HuH-7 (cell line): ENCODE data around the gene IL1RAP.
"Not testable (repeated sequence)": the region's sequence is repeated elsewhere in the genome, so short reads cannot be mapped to it uniquely, and the experiment has no call there.

ENCODE experiments used
- DNase-seq: peaks from one replicate; pipeline ENCODE4 v3.0.0; 2011; ENCODE audit warnings: low spot score

The IL1RAP gene

DNA sequence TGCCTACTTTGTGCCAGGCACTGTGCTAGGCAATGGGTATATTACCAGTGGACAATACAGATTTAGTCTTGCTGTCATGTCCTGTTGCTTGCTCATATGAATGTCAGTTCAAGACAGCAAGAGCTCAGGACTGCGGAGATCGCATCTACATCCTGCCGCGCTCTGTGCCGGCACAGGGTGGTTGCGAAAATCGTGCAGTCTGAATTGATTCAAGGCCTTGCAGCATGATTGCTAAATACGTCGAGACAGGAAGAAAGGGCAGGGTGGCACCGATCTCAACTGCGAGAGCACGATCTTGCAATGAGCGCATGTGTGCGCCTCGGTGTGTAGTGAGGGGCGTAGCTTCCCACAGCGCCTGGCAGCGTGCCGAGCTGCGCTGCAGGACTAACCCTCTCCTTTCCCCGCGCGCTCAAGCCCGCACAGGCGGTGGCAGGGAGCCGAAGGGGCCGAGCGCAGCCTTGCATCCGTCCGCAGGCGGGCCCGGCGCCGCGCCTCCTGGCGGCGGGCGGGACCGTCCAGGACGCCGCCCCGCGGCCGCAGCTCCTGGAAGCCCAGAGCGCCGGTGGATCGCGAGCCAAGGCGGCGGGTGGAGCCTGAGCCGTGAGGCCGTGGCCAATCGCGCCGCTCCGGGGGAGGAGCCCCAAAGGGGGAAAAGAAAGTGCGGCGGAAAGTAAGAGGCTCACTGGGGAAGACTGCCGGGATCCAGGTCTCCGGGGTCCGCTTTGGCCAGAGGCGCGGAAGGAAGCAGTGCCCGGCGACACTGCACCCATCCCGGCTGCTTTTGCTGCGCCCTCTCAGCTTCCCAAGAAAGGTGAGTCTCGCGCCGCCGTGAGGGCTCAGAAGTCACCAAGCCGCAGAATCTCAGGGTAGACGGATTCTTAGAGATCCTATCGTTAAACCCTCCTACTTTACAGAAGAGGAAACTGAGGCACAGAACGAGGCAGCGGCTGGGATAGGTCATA, at the start of gene IL1RAP:
Gene IL1RAP (plus strand): TSS at position 677 of the 962 bp plus-strand sequence. CDS start 50,205 bp downstream, outside the sequence.
- peak; percentile 85 for DNase-seq

DNA sequence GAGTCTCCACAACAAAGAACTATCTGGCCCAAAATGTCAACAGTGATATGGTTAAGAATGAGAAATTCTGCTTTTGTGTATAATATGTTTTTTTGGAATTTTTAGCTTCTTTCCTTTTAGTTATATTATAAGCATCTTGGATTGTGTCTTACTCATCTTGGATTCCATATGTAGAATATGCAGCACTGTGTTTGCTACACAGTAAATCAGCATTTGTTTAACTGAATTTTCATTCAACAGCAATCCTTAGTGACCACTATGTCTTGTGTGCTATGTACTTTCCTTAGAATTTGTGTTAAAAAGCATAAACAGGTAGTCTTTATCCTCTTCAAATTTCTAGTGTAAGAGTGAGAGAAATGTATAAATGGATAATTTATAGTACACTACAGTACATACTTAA, 46.0 kb upstream of the IL1RAP start:
- DNase-seq, result no peak

- not testable (repeated sequence) for DNase-seq
Measured at GRCh38 chr3:190473261-190473660, 40.6 kb upstream of the IL1RAP start.

- DNase-seq, result no peak
Measured at GRCh38 chr3:190481779-190482178, 32.1 kb upstream of the IL1RAP start.

DNA sequence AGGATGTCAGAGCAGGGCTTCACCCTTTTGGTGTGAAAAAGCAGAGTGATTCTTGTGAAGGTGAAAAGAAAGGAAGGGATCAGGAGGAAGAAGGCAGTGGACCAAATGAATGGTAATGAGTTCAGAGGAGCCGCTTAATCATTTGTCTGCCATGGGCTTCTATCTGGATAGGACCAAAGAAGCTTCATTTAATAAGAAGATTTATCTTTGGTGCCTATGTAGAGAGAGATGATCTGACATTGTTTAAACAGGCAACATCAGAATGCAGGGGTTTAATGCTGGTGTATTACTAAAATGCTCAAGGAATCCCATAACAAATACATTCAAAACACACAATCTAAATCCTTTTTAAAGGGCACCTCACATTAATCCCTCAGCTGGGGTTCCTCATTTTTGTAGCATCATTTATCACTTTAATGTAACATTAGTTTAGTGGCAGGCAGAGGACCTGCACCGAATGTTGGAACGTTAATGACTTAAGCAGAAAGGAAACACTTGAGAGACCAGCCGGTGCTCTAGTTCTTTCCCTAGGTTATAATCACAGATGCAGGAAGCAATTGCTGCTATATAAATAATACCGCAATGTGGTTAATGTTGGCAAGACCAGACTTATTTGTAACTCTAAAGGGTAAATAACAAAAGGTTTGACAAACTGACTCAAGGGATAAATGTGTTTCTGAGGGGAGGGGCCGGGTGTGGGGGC, 27.9 kb upstream of the IL1RAP start:
- no peak for DNase-seq

DNA sequence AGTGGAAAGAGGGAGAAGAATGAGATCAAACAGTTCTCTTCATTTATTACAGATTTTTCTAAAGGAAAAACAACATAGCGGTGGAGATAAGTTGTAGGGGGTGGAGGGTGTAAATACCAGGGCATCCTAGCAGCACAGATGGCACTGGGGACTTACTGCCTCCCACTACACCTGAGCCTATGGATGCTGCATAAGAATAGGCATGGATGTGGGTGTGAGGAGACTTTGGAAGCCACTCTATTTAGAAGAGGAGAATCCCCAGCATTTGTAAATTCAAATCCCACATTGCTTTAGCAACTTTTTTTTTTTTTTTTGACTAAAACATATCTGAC, 27.4 kb upstream of the IL1RAP start:
- no peak for DNase-seq

DNA sequence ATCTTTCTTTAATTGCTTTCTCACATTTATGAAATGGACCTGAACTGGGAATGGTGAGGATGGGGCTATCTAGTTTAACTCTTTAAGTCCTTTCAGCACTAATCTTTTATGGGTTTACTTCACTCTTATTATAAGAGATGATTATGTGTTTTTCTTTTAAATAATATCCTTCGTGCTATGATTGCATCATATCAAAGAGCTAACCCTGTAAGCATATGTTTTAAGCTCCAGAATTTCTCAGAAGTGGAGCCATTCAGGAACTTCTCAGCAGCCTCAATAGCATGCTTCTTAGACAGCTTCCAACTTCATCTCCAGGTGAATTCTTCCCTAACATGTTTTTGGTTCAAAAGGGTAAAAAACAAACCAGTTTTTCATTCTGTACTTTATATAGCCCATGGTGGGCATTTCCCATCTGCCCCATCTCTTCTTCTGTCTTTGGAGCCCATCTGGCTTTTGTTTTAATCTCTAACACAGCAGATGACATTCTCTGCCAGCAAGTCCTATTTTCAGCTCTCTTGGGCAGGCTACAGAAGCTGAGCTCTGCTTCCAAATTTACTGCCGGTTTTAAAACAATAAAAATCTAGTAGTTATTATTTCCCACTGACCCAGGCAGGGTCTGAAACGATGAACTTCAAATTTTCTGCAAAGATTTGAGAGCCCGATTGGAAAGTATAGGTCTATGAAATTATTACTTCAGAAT, 26.8 kb upstream of the IL1RAP start:
- no peak for DNase-seq

DNA sequence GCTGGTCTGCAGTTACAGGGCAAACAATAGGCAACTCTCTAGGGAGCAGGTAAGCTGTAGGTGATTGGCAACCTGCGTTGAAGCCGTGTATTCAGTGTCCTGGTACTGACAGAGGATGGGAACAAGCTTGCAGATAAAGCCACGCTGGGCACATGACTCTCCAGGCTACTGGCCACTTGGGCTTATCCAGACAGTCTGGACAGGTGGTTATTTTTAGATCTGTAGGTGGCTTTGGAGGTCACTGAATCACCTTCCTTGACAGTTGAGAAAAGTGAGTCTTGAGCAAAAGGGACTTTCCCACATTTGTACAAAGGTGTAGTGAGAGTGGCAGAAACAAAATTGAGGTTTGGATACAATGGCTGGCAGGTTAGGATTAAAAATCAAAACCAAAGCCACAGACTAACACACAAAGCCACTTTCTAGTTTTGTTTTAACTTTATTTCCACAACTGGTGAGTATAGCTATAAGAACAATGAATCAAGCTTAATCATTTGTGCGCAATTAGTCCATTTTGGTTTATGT, 22.3 kb upstream of the IL1RAP start:
- no peak for DNase-seq

GRCh38 chr3:190492129-190492528, 21.8 kb upstream of the IL1RAP start:
- DNase-seq, result no peak

DNA sequence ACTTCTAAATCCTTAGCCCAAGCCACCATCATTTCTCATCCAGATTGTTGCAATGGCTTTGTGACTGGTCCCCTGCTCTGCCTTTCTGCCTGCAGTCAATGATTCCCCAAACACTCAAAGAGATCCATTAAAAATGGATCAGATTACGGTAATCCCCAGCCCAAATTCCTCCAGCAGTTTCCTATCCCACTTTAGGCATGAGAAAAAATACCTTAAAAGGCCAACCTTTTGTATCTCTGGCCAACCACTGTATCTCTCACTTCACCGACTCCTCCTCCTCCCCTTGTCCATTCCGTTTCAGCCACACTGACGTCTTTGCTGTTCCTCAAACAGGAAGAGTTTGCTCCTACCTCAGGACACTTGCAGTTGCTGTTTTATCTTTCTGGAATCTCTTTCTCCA, 20.9 kb upstream of the IL1RAP start:
- no peak for DNase-seq

DNA sequence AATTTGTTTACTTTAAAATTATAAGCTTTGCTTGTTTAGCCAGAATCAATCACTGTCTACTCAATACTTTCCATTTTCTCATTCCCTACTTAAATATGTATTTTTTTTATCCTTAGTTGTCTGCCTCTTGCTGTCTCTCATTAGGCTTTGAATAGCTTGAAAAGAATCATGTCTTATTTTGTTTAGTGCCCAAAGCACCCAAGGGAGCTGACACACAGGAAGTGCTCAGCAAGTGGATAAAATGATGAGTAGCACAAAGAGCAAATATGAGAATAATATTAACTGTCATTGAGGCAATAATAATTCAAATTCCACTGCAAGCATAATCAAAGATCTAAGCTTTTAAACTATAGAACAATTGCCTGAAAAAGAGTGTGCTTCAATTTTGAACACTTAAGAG, 19.0 kb upstream of the IL1RAP start:
- no peak for DNase-seq

DNA sequence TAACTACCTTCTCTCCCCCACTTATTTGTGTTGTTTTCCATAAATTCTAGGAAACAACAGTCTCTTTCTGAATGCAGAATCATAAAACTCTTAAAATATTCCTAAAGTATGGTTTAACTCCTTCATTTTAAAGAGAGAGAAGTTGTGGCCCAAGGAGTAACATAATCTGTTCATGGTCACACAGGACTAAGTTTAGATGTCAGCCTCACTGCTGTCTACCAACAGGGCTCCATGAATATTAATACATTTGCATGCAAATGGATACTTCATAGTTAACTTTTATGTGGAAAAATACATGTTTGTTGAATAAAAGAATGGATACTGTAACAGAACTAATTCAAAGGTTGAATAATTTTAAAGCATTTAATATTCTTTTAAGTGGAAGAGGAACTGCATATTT, 18.5 kb upstream of the IL1RAP start:
- no peak for DNase-seq

- no peak for DNase-seq
Measured at GRCh38 chr3:190495796-190496195, 18.1 kb upstream of the IL1RAP start.

GRCh38 chr3:190496859-190497258, 17.0 kb upstream of the IL1RAP start:
- no peak for DNase-seq

GRCh38 chr3:190497811-190498210, 16.1 kb upstream of the IL1RAP start:
- no peak for DNase-seq

- no peak for DNase-seq
Measured at GRCh38 chr3:190498293-190498692, 15.6 kb upstream of the IL1RAP start.

DNA sequence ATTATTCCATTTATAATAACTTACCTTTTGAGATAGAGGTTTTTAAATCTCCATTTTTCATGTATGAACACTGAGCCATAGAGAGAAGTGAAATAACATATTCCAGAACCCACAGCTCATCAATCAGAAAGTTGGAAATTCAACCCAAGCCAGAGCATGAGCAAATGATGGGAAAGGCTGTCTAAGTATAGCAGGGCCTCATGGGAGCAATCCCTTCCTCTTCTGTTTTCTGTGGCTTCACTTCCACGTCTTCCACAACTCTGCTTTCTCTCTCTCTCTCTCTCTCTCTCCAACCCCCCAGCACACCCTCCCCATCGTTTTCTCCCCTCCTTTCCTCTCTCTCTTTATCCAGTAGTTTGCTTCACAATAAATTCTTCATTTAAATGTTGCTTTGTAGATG, 14.8 kb upstream of the IL1RAP start:
- no peak for DNase-seq

DNA sequence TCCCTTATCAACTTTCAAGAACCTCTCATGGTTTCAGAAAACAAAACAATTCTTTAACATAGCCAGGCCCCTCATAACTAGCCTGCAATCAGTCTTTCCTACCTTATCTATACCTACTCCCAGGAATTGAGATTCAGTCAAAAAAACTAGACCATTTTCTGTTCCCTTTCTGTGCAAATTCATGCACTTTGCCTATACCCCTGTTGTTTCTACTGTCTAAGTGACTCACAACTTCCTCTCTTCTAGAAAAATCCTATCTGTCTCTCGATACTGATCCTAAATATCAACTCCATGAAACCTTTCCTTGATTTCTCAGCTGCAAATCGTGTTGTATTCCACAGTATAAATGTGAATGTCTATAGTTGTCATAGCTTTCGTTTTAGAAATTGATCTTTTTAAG, 10.9 kb upstream of the IL1RAP start:
- DNase-seq, result no peak

- DNase-seq, result peak; percentile 42
Measured at GRCh38 chr3:190504354-190505125, 9.3 kb upstream of the IL1RAP start.

DNA sequence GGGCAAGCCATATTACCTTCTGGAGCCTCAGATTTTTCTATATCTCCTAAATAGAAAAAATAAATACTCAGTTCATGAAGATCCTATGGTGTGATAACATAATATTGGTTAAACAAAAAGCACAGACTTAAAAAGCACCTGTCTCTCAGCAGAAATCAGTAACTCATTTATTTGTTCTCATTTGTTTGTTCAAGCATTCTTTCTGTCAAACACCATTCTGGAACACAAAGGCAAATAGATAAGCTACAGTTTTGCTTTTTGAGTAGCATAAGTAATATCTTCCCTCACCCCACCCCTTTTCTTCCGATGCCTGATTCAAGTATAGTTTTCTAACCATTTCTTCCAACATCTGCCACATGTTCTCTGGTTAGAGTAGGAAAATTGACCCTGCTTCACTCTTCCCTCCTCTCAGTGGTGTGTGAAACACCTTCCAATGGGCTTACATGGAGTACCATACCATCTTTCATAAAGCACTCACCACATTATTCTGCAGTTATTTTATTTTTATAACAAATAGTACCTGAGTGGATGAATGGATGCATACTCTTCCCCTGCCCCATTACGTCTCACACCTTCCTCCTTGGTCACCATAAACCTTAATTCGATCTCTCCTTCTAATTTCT, 8.4 kb upstream of the IL1RAP start:
- no peak for DNase-seq

DNA sequence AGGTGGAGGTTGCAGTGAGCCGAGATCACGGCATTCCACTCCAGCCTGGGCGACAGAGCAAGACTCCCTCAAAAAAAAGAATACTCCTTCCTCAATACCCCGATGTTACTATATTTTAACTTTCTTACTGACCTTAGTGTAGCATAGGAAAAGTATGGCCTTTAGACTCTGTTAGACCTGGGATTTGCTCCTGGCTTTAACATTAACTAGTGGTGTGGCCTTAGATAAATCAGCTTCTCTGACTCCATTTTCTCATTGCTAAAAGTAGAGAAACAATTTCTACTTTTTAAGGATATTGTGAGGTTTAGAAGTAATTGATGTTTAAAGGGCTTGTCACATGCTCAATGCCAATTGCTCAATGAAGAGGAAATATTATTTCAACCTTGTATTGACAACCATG, 7.6 kb upstream of the IL1RAP start:
- no peak for DNase-seq
